ENCODE measurements around the gene PPP4R4.
"Not testable (repeated sequence)": the region's sequence is repeated elsewhere in the genome, so short reads cannot be mapped to it uniquely, and the experiment has no call there.

Gene PPP4R4

GRCh38 chr14:94180655-94181271 is 6.6 kb downstream of the PPP4R4 start:
- DNase-seq: peak; percentile 61

GRCh38 chr14:94181835-94182234 is 7.7 kb downstream of the PPP4R4 start:
- DNase-seq: no peak

DNA sequence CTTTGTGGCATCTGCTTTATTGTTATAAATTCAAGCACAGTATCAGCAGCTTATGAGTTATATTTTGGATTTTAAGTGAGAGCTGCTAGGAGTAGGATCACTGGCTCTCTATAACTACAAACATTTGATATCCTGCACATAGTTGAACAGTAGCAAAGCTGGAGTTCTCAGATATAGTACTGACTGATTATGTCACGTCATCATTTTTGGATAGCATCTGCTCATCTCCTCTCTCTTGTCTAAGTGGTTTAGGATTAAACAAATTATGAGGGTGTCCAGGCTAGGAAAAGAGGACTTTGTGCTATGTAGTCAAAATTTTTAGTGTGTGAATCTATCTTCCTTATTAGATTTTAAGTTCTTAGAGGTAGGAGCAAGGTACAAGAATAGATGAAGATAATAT is 18.4 kb downstream of the PPP4R4 start:
- DNase-seq: no peak

DNA sequence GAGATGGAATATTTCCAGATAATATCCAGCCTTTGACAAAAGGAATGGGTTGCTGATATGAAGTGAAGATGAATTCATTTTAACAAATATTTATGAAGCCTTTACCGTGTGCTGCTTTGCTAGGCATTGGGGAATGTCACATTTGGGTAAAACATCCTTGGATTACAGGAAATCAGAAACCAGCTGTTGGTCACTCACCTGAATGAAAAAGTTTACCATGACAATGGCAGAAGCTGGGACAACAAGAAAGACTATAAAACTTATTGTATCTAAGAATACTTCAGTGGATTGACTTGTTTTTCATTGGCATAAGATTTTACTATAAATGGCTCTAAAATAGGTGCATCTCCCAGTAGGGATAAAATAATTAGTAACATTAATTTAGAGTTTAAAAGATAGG is 19.7 kb downstream of the PPP4R4 start:
- DNase-seq: no peak

GRCh38 chr14:94196057-94196456 is 21.9 kb downstream of the PPP4R4 start:
- DNase-seq: no peak

GRCh38 chr14:94203473-94204210 is 29.5 kb downstream of the PPP4R4 start:
- no peak for DNase-seq

DNA sequence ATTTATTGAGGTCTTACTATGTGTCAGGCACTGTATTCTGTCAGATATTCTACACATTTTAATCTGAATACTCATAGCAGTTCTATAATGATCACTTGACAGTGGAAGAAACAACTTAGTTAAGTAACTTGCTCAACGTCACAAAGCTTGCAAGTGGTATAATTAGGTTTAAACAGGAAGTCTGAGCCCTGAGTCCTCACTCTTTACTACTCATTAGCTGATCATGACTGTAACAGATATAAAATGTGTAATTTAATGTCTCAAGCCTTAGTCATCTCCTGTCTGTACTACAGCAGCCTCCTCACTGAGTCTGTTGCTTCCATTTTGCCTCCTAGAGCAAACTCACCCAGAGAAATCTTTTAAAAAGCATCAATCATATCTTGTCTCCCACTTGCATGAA is 38.9 kb downstream of the PPP4R4 start:
- DNase-seq: no peak

DNA sequence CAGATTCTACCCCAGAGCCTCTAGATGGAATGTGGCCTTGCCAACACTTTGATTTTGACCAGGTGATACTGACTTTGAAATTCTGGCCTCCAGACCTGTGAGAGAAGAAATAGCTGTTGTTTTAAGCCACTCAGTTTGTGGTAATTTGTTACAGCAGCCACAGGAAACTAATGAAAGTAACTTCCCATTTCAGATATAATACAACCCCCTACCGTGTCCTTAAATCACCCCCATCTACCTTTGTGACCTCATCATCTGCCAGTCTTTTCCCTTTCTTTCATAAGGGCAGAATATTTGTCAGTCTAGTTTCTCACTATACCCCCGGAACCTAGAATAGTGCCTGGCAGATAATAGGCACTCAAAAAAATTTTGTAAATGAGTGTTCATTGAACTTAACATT is 39.6 kb downstream of the PPP4R4 start:
- DNase-seq: no peak

GRCh38 chr14:94217116-94217515 is 43.0 kb downstream of the PPP4R4 start:
- DNase-seq: no peak

DNA sequence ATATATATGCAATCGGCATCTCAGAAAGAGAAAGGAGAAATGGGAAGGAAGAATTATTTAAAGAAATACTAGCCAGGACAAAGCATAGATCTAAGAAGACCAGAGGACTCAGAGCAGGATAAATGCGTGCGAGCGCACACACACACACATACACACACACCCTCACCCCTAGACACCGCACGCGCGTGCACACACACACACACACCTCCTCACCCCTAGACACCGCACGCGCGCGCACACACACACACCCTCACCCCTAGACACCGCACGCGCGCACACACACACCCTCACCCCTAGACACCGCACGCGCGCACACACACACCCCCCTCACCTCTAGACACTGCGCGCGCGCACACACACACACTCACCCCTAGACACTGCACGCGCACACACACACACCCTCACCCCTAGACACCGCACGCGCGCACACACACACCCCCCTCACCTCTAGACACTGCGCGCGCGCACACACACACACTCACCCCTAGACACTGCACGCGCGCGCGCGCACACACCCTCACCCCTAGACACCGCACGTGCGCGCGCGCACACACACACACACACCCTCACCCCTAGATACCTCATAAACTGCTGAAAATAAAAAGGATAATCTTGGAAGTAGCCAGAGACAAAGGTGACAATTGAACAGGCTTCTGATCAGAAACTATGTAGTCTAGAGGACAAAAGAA is 44.2 kb downstream of the PPP4R4 start:
- not testable (repeated sequence) for DNase-seq

DNA sequence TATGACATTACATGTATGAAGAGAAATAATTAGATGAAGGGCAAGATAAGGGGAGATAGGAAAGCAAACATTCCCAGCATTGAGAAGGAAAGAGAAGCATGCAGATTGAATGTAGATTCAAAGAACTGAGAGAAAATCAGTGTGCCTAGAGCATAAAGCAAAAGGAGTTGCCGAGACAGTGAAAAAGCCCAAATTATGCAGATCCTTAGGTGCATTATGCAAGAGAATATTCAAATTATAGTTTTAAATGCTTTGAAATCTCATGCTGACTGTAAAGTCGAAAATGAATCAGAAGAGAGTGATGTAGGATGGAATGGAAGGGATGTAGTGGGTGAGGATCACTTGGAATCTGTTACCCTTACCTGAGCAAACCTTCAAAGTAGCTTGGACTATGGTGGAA is 49.9 kb downstream of the PPP4R4 start:
- DNase-seq: no peak

DNA sequence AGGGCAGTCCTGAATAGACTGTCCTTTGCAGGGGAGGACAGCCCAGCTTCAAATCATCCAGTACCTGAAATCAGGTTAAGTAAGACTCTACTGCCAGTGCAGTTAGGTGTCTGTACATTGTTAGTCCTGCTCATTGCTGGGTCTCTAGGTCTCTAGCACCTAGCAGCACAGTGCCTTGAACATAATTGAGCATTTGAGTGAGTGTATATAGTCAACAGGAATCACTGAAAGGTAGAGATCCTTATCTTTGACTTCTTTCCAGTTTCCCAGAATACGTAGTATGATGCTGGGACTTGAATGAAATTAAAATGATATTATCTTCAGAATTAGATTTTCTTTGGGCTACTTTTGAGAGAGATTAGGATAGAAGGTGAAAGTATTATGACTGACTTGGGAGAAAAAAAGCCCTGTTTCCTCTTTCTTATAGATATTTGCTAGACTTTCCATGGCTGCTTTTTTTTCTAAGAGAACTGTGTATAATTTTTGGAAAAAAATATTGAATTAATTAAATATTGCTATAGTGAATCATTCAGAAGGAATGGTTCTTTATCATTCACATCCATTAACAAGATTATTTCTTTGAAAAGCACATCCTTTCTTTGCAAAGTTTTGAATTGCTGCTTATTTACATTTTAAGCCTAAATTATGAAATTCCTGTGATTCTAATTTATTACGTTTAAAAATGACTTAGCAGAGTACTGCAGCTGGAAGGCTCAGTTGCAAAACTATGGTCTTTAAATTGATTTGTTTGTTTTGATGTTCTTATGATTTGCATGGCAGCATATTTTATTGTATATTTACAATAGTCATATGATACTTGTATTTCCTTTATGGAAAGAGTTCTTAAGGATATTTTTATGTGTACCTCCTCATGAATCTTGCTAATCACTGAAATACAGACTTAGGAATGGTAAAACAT is 51.6 kb downstream of the PPP4R4 start:
- no peak for DNase-seq

DNA sequence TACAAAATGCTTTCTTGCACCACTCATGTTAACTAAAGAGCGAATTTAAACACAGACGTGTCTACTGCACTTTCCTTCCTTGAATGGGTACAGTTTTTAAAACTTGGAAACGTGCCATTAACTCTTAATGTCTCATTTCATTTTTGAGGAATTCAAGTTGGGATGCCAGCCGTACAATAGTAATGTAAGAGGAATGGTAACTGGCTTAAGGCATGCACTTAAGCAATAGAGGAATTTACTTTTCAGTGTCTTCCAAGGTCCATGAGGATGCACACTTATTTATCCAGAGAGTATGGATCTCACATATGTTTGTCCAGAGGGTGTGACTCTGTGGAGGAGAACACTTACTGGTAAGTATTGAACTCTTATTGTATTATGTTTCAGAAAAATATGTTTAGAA is 52.9 kb downstream of the PPP4R4 start:
- DNase-seq: no peak

GRCh38 chr14:94237046-94237445 is 62.9 kb downstream of the PPP4R4 start:
- DNase-seq: no peak

- no peak for DNase-seq
These were observed 63.9 kb downstream of the PPP4R4 start for GRCh38 chr14:94237983-94238382.

DNA sequence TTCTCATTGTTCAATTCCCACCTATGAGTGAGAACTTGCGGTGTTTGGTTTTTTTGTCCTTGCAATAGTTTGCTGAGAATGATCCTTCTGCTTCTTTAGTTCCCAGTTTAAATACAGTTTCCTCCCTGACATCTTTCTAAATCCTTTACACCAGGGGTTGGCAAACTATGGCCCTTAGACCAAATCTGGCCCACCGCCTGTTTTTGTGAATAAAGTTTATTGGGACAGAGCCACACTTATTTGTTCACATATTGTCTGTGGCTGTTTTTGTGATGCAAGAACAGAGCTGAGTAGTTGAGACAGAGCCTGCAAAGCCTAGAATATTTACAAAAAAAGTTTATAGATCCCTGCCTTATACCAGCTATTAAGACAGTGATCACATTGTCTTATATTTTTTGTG is 65.3 kb downstream of the PPP4R4 start:
- no peak for DNase-seq

GRCh38 chr14:94244182-94244581 is 70.1 kb downstream of the PPP4R4 start:
- DNase-seq: no peak

DNA sequence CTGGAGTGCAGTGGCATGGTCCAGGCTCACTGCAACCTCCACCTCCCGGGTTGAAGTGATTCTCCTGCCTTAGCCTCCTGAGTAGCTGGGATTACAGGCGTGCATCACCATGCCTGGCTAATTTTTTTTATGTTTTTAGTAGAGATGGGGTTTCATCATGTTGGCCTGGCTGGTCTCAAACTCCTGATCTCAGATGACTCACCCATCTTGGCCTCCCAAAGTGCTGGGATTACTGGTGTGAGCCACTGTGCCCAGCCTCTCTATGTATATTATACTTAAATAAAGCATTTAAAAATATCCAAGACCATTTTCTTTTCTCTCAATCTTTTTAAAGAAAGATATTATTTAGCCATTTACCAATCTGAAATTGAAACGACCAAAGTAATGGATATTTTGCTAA is 90.1 kb downstream of the PPP4R4 start:
- DNase-seq: not testable (repeated sequence)

DNA sequence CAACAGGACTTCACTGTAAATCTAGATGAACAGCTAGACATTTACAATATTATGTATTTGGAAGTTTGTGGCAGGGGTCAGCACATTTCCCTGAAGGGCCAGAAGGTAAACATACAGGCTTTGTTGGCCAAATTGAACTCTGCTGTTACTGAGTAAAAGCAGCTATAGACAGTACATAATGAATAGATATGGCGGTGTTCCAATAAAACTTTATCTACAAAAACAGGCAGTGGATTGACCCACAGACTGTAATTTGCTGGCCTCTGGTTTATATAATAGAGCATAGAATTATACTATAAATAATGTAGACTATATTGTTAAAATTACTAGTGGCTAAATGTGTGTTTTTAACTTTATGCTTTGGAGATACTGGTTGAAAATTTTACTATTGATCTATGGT is 93.2 kb downstream of the PPP4R4 start:
- no peak for DNase-seq

DNA sequence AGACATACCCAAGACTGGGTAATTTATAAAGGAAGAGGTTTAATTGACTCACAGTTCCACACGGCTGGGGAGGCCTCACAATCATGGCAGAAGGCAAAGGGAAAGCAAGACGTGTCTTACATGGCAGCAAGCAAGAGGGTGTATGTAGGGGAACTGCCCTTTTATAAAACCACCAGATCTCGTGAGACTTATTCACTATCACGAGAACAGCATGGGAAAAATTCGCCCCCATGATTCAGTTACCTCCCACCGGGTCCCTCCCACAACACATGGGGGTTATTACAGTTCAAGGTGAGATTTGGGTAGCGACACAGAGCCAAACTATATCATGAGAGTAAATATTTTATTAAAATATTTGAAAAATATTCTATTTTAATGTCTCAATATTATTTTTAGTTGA is 94.5 kb downstream of the PPP4R4 start:
- DNase-seq: not testable (repeated sequence)

- DNase-seq: no peak
These were observed 95.0 kb downstream of the PPP4R4 start for GRCh38 chr14:94269156-94269555.

- not testable (repeated sequence) for DNase-seq
These were observed 102.9 kb downstream of the PPP4R4 start for GRCh38 chr14:94276898-94277561.

GRCh38 chr14:94278731-94279130 is 104.6 kb downstream of the PPP4R4 start:
- no peak for DNase-seq
